ENCODE data around the gene PGP.

The PGP gene

DNA sequence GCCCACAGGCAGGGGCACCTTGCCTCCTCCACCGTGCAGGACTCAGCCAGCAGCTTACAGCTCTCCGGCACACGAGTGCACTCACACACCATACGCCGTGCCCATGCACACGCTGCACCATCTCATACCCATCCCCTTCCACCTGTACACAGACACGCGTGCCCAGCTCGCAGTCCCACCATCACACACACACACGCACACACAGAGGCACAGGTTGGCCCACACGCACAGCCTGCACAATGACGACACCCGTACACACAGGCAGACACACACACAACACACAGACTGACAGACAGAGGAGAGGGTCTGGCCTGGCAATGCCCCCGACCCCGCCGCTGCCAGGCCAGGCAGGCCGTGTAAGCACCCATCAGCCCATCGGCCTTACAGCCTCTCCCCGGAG lies 30.3 kb downstream of the PGP start:
- Histone ChIP-seq H3K4me1 (ENCODE audit: insufficient read depth, low read length) (no peaks in the 10 kb centered on the region), H3K27me3 (ENCODE audit: insufficient read depth, low read length) (no peaks in the 10 kb centered on the region), H3K9me3 (ENCODE audit: insufficient read depth, low read depth, low read length) (no peaks in the 10 kb centered on the region), H3K36me3 (ENCODE audit: insufficient read depth, low read depth, low read length) (no peaks in the 10 kb centered on the region), H3K4me3 (ENCODE audit: low read length) (no peak overlapping the region), H3K27ac (ENCODE audit: low read length) (no peak overlapping the region), H3K9ac (ENCODE audit: low read depth, low read length) (no peak overlapping the region)

DNA sequence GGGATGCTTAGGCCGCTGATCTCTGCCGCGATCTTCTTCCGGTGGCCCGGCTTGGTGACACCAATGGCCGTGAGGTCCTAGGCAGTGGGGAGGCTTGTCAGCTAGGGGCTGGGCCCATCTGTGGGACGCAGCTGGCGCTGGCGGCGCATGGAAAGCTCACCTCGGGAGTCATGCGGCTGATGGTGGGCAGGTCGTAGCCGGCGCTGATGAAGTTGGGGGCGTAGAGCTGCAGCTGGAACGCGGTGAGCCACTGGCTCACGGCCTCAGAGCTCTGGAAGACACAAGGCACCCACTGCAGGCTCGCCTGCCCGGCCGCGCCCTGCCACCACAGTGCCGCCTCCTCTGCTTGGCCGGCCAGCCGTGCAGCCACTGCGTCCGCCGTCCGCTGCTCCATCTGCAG lies 31.0 kb downstream of the PGP start:
- H3K27me3 ChIP-seq (ENCODE audit: insufficient read depth, low read length) = no peaks in the 10 kb centered on the region
- H3K4me3 ChIP-seq (ENCODE audit: low read length) = no peak overlapping the region
- H3K9ac ChIP-seq (ENCODE audit: low read depth, low read length) = no peak overlapping the region
- H3K27ac ChIP-seq (ENCODE audit: low read length) = no peak overlapping the region
- H3K4me1 ChIP-seq (ENCODE audit: insufficient read depth, low read length) = no peaks in the 10 kb centered on the region
- H3K9me3 ChIP-seq (ENCODE audit: insufficient read depth, low read depth, low read length) = no peaks in the 10 kb centered on the region
- H3K36me3 ChIP-seq (ENCODE audit: insufficient read depth, low read depth, low read length) = no peaks in the 10 kb centered on the region

- Histone ChIP-seq H3K4me3 (ENCODE audit: low read length) (no peak overlapping the region), H3K36me3 (ENCODE audit: insufficient read depth, low read depth, low read length) (no peaks in the 10 kb centered on the region), H3K27ac (ENCODE audit: low read length) (no peak overlapping the region), H3K4me1 (ENCODE audit: insufficient read depth, low read length) (no peaks in the 10 kb centered on the region), H3K9ac (ENCODE audit: low read depth, low read length) (no peak overlapping the region), H3K27me3 (ENCODE audit: insufficient read depth, low read length) (no peaks in the 10 kb centered on the region), H3K9me3 (ENCODE audit: insufficient read depth, low read depth, low read length) (no peaks in the 10 kb centered on the region)
Measured at GRCh38 chr16:2181952-2182351, 32.7 kb downstream of the PGP start.

GRCh38 chr16:2180962-2181923 lies 33.4 kb downstream of the PGP start:
- no peaks in the 10 kb centered on the region for H3K4me1 ChIP-seq (ENCODE audit: insufficient read depth, low read length)
- H3K36me3 ChIP-seq (ENCODE audit: insufficient read depth, low read depth, low read length) = peaks cover 1% of the 10 kb centered on the region; the same call in 1 of the 2 replicates
- no peak overlapping the region for H3K4me3 ChIP-seq (ENCODE audit: low read length)
- no peak overlapping the region for H3K9ac ChIP-seq (ENCODE audit: low read depth, low read length)
- H3K9me3 ChIP-seq (ENCODE audit: insufficient read depth, low read depth, low read length) = no peaks in the 10 kb centered on the region
- H3K27ac ChIP-seq (ENCODE audit: low read length) = no peak overlapping the region
- H3K27me3 ChIP-seq (ENCODE audit: insufficient read depth, low read length) = no peaks in the 10 kb centered on the region

DNA sequence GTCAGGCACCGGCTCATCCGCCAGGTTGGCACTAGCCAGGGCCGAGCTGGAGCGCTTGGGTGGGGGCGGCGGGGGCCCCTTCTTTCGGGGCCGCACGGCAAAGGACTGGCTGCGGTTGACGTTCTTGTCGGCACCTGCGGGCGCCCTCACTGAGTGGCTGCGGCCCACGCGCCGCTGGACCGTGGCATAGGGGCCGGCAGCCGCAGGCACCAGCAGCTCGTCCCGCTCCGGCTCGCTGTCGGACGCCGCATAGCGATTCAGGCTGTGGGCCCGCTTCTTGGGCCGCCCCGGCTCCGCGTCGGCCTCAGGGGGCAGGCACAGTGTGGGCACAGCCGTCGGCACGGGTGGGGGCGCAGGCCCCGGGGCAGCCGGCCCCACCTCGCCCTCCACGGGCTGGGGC lies 34.2 kb downstream of the PGP start:
- Histone ChIP-seq H3K36me3 (ENCODE audit: insufficient read depth, low read depth, low read length) (peaks cover 9% of the 10 kb centered on the region), H3K9ac (ENCODE audit: low read depth, low read length) (no peak overlapping the region), H3K4me3 (ENCODE audit: low read length) (no peak overlapping the region), H3K27ac (ENCODE audit: low read length) (no peak overlapping the region), H3K9me3 (ENCODE audit: insufficient read depth, low read depth, low read length) (no peaks in the 10 kb centered on the region), H3K27me3 (ENCODE audit: insufficient read depth, low read length) (no peaks in the 10 kb centered on the region), H3K4me1 (ENCODE audit: insufficient read depth, low read length) (no peaks in the 10 kb centered on the region)

DNA sequence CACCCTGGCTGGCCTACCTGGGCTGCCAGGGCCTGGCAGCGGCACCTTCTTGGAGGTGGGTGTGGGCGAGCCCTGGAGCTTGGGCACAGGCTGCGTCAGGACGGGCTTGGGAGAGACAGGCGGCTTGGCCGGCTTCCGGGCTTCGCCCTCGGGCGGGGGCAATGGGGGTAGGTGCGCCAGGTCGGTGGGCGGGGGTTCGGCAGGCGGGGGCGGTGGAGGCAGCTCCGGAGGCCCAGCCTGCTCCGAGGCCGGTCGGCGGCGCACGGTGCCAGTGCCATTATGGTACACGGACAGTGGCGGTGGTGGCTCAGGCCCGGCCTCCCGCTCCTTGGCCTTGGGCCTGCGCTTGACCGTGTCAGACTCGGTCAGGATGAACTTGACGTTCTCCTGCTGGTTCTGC lies 35.1 kb downstream of the PGP start:
- H3K36me3 ChIP-seq (ENCODE audit: insufficient read depth, low read depth, low read length) = peaks cover 18% of the 10 kb centered on the region
- no peak overlapping the region for H3K27ac ChIP-seq (ENCODE audit: low read length)
- no peaks in the 10 kb centered on the region for H3K4me1 ChIP-seq (ENCODE audit: insufficient read depth, low read length)
- no peak overlapping the region for H3K4me3 ChIP-seq (ENCODE audit: low read length)
- H3K27me3 ChIP-seq (ENCODE audit: insufficient read depth, low read length) = no peaks in the 10 kb centered on the region
- H3K9ac ChIP-seq (ENCODE audit: low read depth, low read length) = no peak overlapping the region
- H3K9me3 ChIP-seq (ENCODE audit: insufficient read depth, low read depth, low read length) = no peaks in the 10 kb centered on the region

GRCh38 chr16:2179107-2179501 lies 35.5 kb downstream of the PGP start:
- H3K9ac ChIP-seq (ENCODE audit: low read depth, low read length) = no peak overlapping the region
- no peak overlapping the region for H3K27ac ChIP-seq (ENCODE audit: low read length)
- H3K36me3 ChIP-seq (ENCODE audit: insufficient read depth, low read depth, low read length) = peaks cover 23% of the 10 kb centered on the region
- H3K9me3 ChIP-seq (ENCODE audit: insufficient read depth, low read depth, low read length) = no peaks in the 10 kb centered on the region
- no peaks in the 10 kb centered on the region for H3K4me1 ChIP-seq (ENCODE audit: insufficient read depth, low read length)
- H3K27me3 ChIP-seq (ENCODE audit: insufficient read depth, low read length) = no peaks in the 10 kb centered on the region
- H3K4me3 ChIP-seq (ENCODE audit: low read length) = no peak overlapping the region

- H3K4me1 ChIP-seq (ENCODE audit: insufficient read depth, low read length) = no peaks in the 10 kb centered on the region
- no peak overlapping the region for H3K27ac ChIP-seq (ENCODE audit: low read length)
- H3K36me3 ChIP-seq (ENCODE audit: insufficient read depth, low read depth, low read length) = peaks cover 27% of the 10 kb centered on the region
- no peak overlapping the region for H3K9ac ChIP-seq (ENCODE audit: low read depth, low read length)
- H3K4me3 ChIP-seq (ENCODE audit: low read length) = no peak overlapping the region
- H3K27me3 ChIP-seq (ENCODE audit: insufficient read depth, low read length) = no peaks in the 10 kb centered on the region
- H3K9me3 ChIP-seq (ENCODE audit: insufficient read depth, low read depth, low read length) = no peaks in the 10 kb centered on the region
Measured at GRCh38 chr16:2178321-2179106, 36.1 kb downstream of the PGP start.

DNA sequence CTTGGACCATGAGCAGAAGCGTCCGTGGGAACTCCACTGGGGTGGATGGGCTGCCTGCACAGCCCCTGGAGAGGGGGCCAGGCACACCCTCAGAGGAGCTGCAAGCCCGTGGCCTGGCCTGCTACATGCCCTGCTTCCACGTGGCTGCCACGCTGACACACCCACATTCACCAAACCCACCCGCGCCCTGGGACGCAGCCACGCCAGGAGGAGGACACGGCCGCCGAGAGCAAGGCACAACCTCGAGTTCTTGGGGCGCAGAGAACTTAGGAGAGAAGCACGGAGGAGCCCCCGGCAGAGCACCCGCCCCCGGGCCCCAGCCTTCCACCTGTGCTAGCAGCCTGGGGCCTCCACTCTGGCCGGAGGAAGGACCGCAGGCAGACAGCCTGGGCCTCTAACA lies 37.1 kb downstream of the PGP start:
- peaks cover 34% of the 10 kb centered on the region for H3K36me3 ChIP-seq (ENCODE audit: insufficient read depth, low read depth, low read length)

DNA sequence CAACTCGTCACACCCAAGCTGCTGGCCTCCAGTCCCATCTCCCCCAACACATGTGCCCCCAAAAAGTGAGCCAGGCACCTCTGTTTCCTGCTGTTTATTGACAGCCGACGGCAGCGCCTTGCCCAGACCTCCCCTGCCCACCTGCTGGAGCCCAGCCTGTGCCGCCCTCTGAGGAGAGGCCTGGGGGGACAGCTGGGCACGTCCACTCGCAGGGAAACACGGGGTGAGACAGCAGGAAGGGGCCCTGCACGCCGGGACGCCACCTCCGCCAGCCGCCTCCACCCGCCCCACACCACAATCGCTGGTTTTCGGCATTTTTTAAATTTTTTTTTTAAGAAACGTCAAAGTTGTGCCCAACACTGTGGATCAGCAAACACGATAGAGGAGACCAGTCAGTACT lies 37.5 kb downstream of the PGP start:
- no peaks in the 10 kb centered on the region for H3K9me3 ChIP-seq (ENCODE audit: insufficient read depth, low read depth, low read length)
- H3K27me3 ChIP-seq (ENCODE audit: insufficient read depth, low read length) = no peaks in the 10 kb centered on the region
- no peak overlapping the region for H3K27ac ChIP-seq (ENCODE audit: low read length)
- H3K9ac ChIP-seq (ENCODE audit: low read depth, low read length) = no peak overlapping the region
- peaks cover 36% of the 10 kb centered on the region for H3K36me3 ChIP-seq (ENCODE audit: insufficient read depth, low read depth, low read length)
- no peak overlapping the region for H3K4me3 ChIP-seq (ENCODE audit: low read length)
- no peaks in the 10 kb centered on the region for H3K4me1 ChIP-seq (ENCODE audit: insufficient read depth, low read length)

More for the DNA sequence above, 37.1 kb downstream of the PGP start:
- no peak overlapping the region for H3K4me3 ChIP-seq (ENCODE audit: low read length)
- H3K27me3 ChIP-seq (ENCODE audit: insufficient read depth, low read length) = no peaks in the 10 kb centered on the region
- H3K27ac ChIP-seq (ENCODE audit: low read length) = no peak overlapping the region
- H3K9ac ChIP-seq (ENCODE audit: low read depth, low read length) = no peak overlapping the region
- no peaks in the 10 kb centered on the region for H3K9me3 ChIP-seq (ENCODE audit: insufficient read depth, low read depth, low read length)
- H3K4me1 ChIP-seq (ENCODE audit: insufficient read depth, low read length) = no peaks in the 10 kb centered on the region

GRCh38 chr16:2176047-2176446 lies 38.6 kb downstream of the PGP start:
- no peak overlapping the region for H3K27ac ChIP-seq (ENCODE audit: low read length)
- H3K4me1 ChIP-seq (ENCODE audit: insufficient read depth, low read length) = no peaks in the 10 kb centered on the region
- no peak overlapping the region for H3K4me3 ChIP-seq (ENCODE audit: low read length)
- no peak overlapping the region for H3K9ac ChIP-seq (ENCODE audit: low read depth, low read length)
- H3K27me3 ChIP-seq (ENCODE audit: insufficient read depth, low read length) = no peaks in the 10 kb centered on the region
- H3K36me3 ChIP-seq (ENCODE audit: insufficient read depth, low read depth, low read length) = peaks cover 43% of the 10 kb centered on the region
- H3K9me3 ChIP-seq (ENCODE audit: insufficient read depth, low read depth, low read length) = no peaks in the 10 kb centered on the region

- H3K36me3 ChIP-seq (ENCODE audit: insufficient read depth, low read depth, low read length) = peaks cover 43% of the 10 kb centered on the region
- H3K4me3 ChIP-seq (ENCODE audit: low read length) = no peak overlapping the region
- H3K9ac ChIP-seq (ENCODE audit: low read depth, low read length) = no peak overlapping the region
- H3K9me3 ChIP-seq (ENCODE audit: insufficient read depth, low read depth, low read length) = no peaks in the 10 kb centered on the region
- H3K27me3 ChIP-seq (ENCODE audit: insufficient read depth, low read length) = no peaks in the 10 kb centered on the region
- H3K27ac ChIP-seq (ENCODE audit: low read length) = no peak overlapping the region
- no peaks in the 10 kb centered on the region for H3K4me1 ChIP-seq (ENCODE audit: insufficient read depth, low read length)
Measured at GRCh38 chr16:2175454-2175853, 39.2 kb downstream of the PGP start.
